ENCODE results near the gene TAS2R41.
"Not testable (repeated sequence)": the region's sequence is repeated elsewhere in the genome, so short reads cannot be mapped to it uniquely, and the experiment has no call there.

The TAS2R41 gene

GRCh38 chr7:143467724-143468123, 9.9 kb upstream of the TAS2R41 start (continued):
- no peak for TF ChIP-seq ZNF629 (tag by site-specific recombination; IDR thresholded peaks at IDR 0.05)

GRCh38 chr7:143472071-143472689, 5.5 kb upstream of the TAS2R41 start:
- TF ChIP-seq SETDB1 (IDR thresholded peaks at IDR 0.05; ENCODE audit: insufficient read length, low read length) = peak; percentile 88
- TF ChIP-seq SCRT2 (tag by site-specific recombination; IDR thresholded peaks at IDR 0.05) = peak; percentile 32; the same call in 1 of the 2 replicates
- H3K4me1 ChIP-seq (ENCODE audit: control insufficient read depth, insufficient read depth, low read length); H3K27ac ChIP-seq (ENCODE audit: extremely low read depth, low read depth, low read length); H3K4me3 ChIP-seq (ENCODE audit: low read depth, low read length); H3K36me3 ChIP-seq (ENCODE audit: control insufficient read depth in 2 of 2, insufficient read depth in 1 of 2, low read length in 2 of 2); POLR2A ChIA-PET; H3K9me3 ChIP-seq (ENCODE audit: control insufficient read depth, insufficient read depth, low read depth, low read length): not testable (repeated sequence)
- CTCF ChIA-PET = interaction anchor here (0.6 to 1.1 kb wide), 3 partner anchors 18 to 257 kb away, joined by 3 read pairs; partner anchors contain the start of gene CASP2

- H3K9me3 ChIP-seq (ENCODE audit: control insufficient read depth, insufficient read depth, low read depth, low read length) = no peaks in the 10 kb centered on the region
- CTCF ChIA-PET = no interaction called here
- POLR2A ChIA-PET = interaction anchor here (0.6 kb wide), 1 partner anchor 99 kb away, joined by 3 read pairs; no protein-coding TSS in a partner anchor
- no peaks in the 10 kb centered on the region for H3K4me1 ChIP-seq (ENCODE audit: control insufficient read depth, insufficient read depth, low read length)
- no peak overlapping the region for H3K4me3 ChIP-seq (ENCODE audit: low read depth, low read length)
- H3K36me3 ChIP-seq (ENCODE audit: control insufficient read depth in 2 of 2, insufficient read depth in 1 of 2, low read length in 2 of 2) = no peaks in the 10 kb centered on the region
- TF ChIP-seq ZNF518A (tag by site-specific recombination; conservative IDR thresholded peaks at IDR 0.05; ENCODE audit: low read depth) = no peak
- no peak overlapping the region for H3K27ac ChIP-seq (ENCODE audit: extremely low read depth, low read depth, low read length)
These were observed 1.5 kb downstream of the TAS2R41 start for GRCh38 chr7:143479055-143479766.

GRCh38 chr7:143480501-143480900, 2.8 kb downstream of the TAS2R41 start:
- H3K27ac ChIP-seq (ENCODE audit: extremely low read depth, low read depth, low read length) = no peak overlapping the region
- H3K36me3 ChIP-seq (ENCODE audit: control insufficient read depth in 2 of 2, insufficient read depth in 1 of 2, low read length in 2 of 2) = no peaks in the 10 kb centered on the region
- CTCF ChIA-PET = interaction anchor here (0.7 to 1.2 kb wide), 3 partner anchors 10 to 256 kb away, joined by 3 read pairs; no protein-coding TSS in a partner anchor
- no peaks in the 10 kb centered on the region for H3K9me3 ChIP-seq (ENCODE audit: control insufficient read depth, insufficient read depth, low read depth, low read length)
- no peaks in the 10 kb centered on the region for H3K4me1 ChIP-seq (ENCODE audit: control insufficient read depth, insufficient read depth, low read length)
- POLR2A ChIA-PET = no interaction called here
- no peak overlapping the region for H3K4me3 ChIP-seq (ENCODE audit: low read depth, low read length)
- TF ChIP-seq ZNF514 (tag by site-specific recombination; IDR thresholded peaks at IDR 0.05) (no peak), TRIM28 (IDR thresholded peaks at IDR 0.05; ENCODE audit: borderline replicate concordance, low read length) (no peak), FEZF1 (tag by site-specific recombination; IDR thresholded peaks at IDR 0.05) (no peak), SCRT1 (tag by site-specific recombination; IDR thresholded peaks at IDR 0.05; ENCODE audit: borderline replicate concordance) (no peak), YY1 (tag by site-specific recombination; IDR thresholded peaks at IDR 0.05) (no peak), ZNF426 (tag by site-specific recombination; IDR thresholded peaks at IDR 0.05) (no peak), ZNF449 (tag by site-specific recombination; IDR thresholded peaks at IDR 0.05) (no peak), ZNF138 (tag by site-specific recombination; IDR thresholded peaks at IDR 0.05; ENCODE audit: borderline replicate concordance) (no peak), ZNF792 (tag by site-specific recombination; IDR thresholded peaks at IDR 0.05) (no peak), ZBTB21 (tag by site-specific recombination; IDR thresholded peaks at IDR 0.05) (no peak), ZNF501 (tag by site-specific recombination; IDR thresholded peaks at IDR 0.05) (no peak)
- TF ChIP-seq, protein P1, sequence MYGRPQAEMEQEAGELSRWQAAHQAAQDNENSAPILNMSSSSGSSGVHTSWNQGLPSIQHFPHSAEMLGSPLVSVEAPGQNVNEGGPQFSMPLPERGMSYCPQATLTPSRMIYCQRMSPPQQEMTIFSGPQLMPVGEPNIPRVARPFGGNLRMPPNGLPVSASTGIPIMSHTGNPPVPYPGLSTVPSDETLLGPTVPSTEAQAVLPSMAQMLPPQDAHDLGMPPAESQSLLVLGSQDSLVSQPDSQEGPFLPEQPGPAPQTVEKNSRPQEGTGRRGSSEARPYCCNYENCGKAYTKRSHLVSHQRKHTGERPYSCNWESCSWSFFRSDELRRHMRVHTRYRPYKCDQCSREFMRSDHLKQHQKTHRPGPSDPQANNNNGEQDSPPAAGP (tag by site-specific recombination; IDR thresholded peaks at IDR 0.05) = no peak
